ENCODE results near the gene FAM124A.

DNA sequence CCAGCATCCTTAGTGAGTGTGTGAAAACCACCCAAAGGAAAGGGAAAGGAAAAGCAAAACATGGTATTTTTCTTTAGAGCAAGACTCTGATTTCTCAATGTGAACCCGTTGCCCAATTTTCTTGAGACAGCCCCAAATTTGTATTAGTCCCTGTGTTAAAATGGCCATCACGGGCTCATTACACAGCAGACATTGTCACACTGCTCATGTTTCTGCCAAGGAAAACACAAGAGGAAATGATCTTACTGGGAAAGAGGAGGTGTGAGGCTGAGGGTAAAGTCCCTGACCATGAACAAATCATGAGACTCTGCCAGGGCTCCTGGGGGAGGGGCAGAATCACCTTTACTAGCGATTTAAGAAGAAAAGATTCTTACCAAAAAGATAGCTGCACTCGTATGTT is 54.4 kb downstream of the FAM124A start:
- TF ChIP-seq, protein P1, sequence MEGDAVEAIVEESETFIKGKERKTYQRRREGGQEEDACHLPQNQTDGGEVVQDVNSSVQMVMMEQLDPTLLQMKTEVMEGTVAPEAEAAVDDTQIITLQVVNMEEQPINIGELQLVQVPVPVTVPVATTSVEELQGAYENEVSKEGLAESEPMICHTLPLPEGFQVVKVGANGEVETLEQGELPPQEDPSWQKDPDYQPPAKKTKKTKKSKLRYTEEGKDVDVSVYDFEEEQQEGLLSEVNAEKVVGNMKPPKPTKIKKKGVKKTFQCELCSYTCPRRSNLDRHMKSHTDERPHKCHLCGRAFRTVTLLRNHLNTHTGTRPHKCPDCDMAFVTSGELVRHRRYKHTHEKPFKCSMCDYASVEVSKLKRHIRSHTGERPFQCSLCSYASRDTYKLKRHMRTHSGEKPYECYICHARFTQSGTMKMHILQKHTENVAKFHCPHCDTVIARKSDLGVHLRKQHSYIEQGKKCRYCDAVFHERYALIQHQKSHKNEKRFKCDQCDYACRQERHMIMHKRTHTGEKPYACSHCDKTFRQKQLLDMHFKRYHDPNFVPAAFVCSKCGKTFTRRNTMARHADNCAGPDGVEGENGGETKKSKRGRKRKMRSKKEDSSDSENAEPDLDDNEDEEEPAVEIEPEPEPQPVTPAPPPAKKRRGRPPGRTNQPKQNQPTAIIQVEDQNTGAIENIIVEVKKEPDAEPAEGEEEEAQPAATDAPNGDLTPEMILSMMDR (IDR thresholded peaks at IDR 0.05 in 2 of 3, conservative IDR thresholded peaks at IDR 0.05 in 1 of 3; ENCODE audit: borderline replicate concordance in 1 of 3, insufficient read depth in 1 of 3, low read depth in 2 of 3, low read length in 2 of 3), result no peak
- TF ChIP-seq EZH2 (IDR thresholded peaks at IDR 0.05), result no peak
- TF ChIP-seq REST (IDR thresholded peaks at IDR 0.05; ENCODE audit: low read depth), result no peak
- no peak for TF ChIP-seq CEBPB (IDR thresholded peaks at IDR 0.05; ENCODE audit: low read depth)
- no peak for TF ChIP-seq JUND (IDR thresholded peaks at IDR 0.05)
- TF ChIP-seq MAX (IDR thresholded peaks at IDR 0.05), result no peak
- TF ChIP-seq TCF7L2 (IDR thresholded peaks at IDR 0.05; ENCODE audit: borderline replicate concordance, extremely low read depth, insufficient read depth, insufficient read length), result no peak
- no peak for TF ChIP-seq POLR2A (IDR thresholded peaks at IDR 0.05; ENCODE audit: borderline replicate concordance, extremely low read depth, insufficient read depth, insufficient read length)
- TF ChIP-seq POLR2AphosphoS5 (IDR thresholded peaks at IDR 0.05; ENCODE audit: low read depth, low read length), result no peak
